Gastrocnemius medialis (tissue), 4 donors: ENCODE measurements around the gene GULP1.

Experiments
- CTCF ChIP-seq, 5 experiments: fragments of 450-650 bp in 3 of 5; fragments of 200-600 bp in 2 of 5; sonication (generic) in 2 of 5; IDR thresholded peaks in 4 of 5; conservative IDR thresholded peaks in 1 of 5; 1 replicate in 4 of 5; 2 replicates in 1 of 5; pipeline ENCODE4 v1.5.1; 2016 to 2019; ENCODE audit warnings: antibody characterized with exemption in 5 of 5, mild to moderate bottlenecking in 3 of 5, moderate library complexity in 3 of 5
- POLR2A ChIP-seq, 2 donors: fragments of 450-650 bp; IDR thresholded peaks; one replicate each; pipeline ENCODE4 v1.6.1; 2017; ENCODE audit warnings: antibody characterized with exemption in 2 of 2, mild to moderate bottlenecking in 2 of 2, moderate library complexity in 2 of 2

- TF ChIP-seq POLR2A (IDR thresholded peaks at IDR 0.05) (no peak), CTCF (IDR thresholded peaks at IDR 0.05 in 4 of 5, conservative IDR thresholded peaks at IDR 0.05 in 1 of 5) (no peak)
Measured at GRCh38 chr2:188622601-188623260, 331.1 kb downstream of the GULP1 start.
